ENCODE data around the gene SEC14L5.

DNA sequence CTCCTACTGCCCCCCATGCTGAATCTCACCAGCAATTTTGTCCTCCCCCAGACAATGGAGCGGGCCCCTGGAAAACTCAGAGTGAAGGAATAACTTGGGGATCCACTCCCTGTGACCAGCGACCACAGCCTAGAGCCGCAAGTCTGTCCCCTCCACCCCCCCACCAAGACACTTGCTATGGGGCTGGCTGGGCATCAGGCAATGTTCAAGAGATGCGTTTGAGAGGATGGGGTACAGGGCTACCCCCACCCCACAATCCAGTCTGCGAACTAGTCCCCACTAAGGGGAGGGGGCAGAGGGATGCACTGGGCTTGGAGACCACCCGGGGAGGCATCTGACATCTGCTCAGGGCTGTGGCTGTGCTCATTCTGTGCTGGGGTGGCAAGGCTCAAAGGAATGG is 23.5 kb upstream of the SEC14L5 start:
- TF ChIP-seq CTCF (tag by site-specific recombination; IDR thresholded peaks at IDR 0.05) (no peak), ZNF221 (tag by site-specific recombination; IDR thresholded peaks at IDR 0.05; ENCODE audit: borderline replicate concordance) (no peak)

All from HEK293 (cell line).